SK-N-SH (cell line): ENCODE measurements around the gene MROH7. TPM values are rescaled to one million over a fixed set of nuclear protein-coding genes. Genes with fewer than 3 reads are reported as not detected.

ENCODE experiments used
- CTCF ChIA-PET: fragments of 300-600, 350-600 bp; formaldehyde crosslinking; extraction: SDS; loops from one replicate; lab custom pipeline; 2021; lab: Yijun Ruan, JAX
- POLR2A ChIA-PET: fragments of 350-600 bp; sonication (Branson Sonifier 250); formaldehyde crosslinking; extraction: SDS; loops from one replicate; lab custom pipeline; 2020; ENCODE audit warnings: antibody characterized with exemption, inconsistent platforms; lab: Yijun Ruan, JAX
- DNase-seq: peaks from one replicate; pipeline ENCODE4 v3.0.0; 2012
- H2AFZ ChIP-seq: fragments of 200-600 bp; sonication (generic); 2 replicates; pipeline ENCODE4 v1.8.1; 2016; ENCODE audit warnings: antibody characterized with exemption, mild to moderate bottlenecking, low read depth
- H3F3A ChIP-seq: fragments of 200-600 bp; sonication (generic); replicated peaks from 2 replicates; pipeline ENCODE3; 2016; ENCODE audit warnings: antibody characterized with exemption, mild to moderate bottlenecking; ENCODE audit not compliant: insufficient read depth
- H3K27ac ChIP-seq, 2 experiments: fragments of 200-500 bp in 1 of 2; fragments of 200-600 bp in 1 of 2; sonication (Bioruptor generic) in 1 of 2; sonication (generic), shearing (Covaris generic) in 1 of 2; 2 replicates each; pipeline versions ENCODE4 v1.5.1 to v1.6.1; 2014 to 2016; ENCODE audit warnings: low read depth in 2 of 2, inconsistent platforms in 1 of 2, low read length in 1 of 2, mild to moderate bottlenecking in 1 of 2, mixed read lengths in 1 of 2
- H3K27me3 ChIP-seq: fragments of 200-600 bp; sonication (generic), shearing (Covaris generic); 2 replicates; pipeline ENCODE4 v1.6.1; 2016; ENCODE audit warnings: mixed run types; ENCODE audit not compliant: insufficient read depth
- H3K36me3 ChIP-seq, 2 experiments: fragments of 200-500 bp in 1 of 2; fragments of 200-600 bp in 1 of 2; sonication (Bioruptor generic) in 1 of 2; sonication (generic) in 1 of 2; replicated peaks in 1 of 2; 2 replicates each; pipeline versions ENCODE3 to v1.5.1; 2014 to 2016; ENCODE audit warnings: low read length in 1 of 2, mild to moderate bottlenecking in 1 of 2; ENCODE audit not compliant: insufficient read depth in 2 of 2, control insufficient read depth in 1 of 2
- H3K4me1 ChIP-seq, 2 experiments: fragments of 200-500 bp in 1 of 2; fragments of 200-600 bp in 1 of 2; sonication (Bioruptor generic) in 1 of 2; sonication (generic), shearing (Covaris generic) in 1 of 2; 2 replicates each; pipeline versions ENCODE4 v1.5.1 to v1.6.1; 2014 to 2016; ENCODE audit warnings: low read depth in 1 of 2, low read length in 1 of 2, mixed run types in 1 of 2; ENCODE audit not compliant: insufficient read depth in 2 of 2, control insufficient read depth in 1 of 2
- H3K4me2 ChIP-seq: fragments of 200-600 bp; sonication (generic), shearing (Covaris generic); 2 replicates; pipeline ENCODE4 v1.6.1; 2017; ENCODE audit warnings: mixed run types
- H3K4me3 ChIP-seq, 2 experiments: fragments of 200-500 bp in 1 of 2; fragments of 200-600 bp in 1 of 2; sonication (Bioruptor generic) in 1 of 2; sonication (generic), shearing (Covaris generic) in 1 of 2; 2 replicates each; pipeline versions ENCODE4 v1.5.1 to v1.8.1; 2014 to 2016; ENCODE audit warnings: low read depth in 2 of 2, inconsistent platforms in 1 of 2, low read length in 1 of 2, mild to moderate bottlenecking in 1 of 2, mixed read lengths in 1 of 2, moderate library complexity in 1 of 2
- H3K79me2 ChIP-seq: fragments of 200-600 bp; sonication (generic); 2 replicates; pipeline ENCODE4 v1.8.1; 2017; ENCODE audit warnings: mild to moderate bottlenecking; ENCODE audit not compliant: insufficient read depth
- H3K9ac ChIP-seq: fragments of 200-600 bp; sonication (generic); 2 replicates; pipeline ENCODE4 v1.6.1; 2017; ENCODE audit warnings: mixed run types
- H3K9me2 ChIP-seq: fragments of 200-600 bp; sonication (generic); 2 replicates; pipeline ENCODE4 v1.6.1; 2017; ENCODE audit warnings: mixed run types
- H3K9me3 ChIP-seq: fragments of 200-600 bp; sonication (generic); 2 replicates; pipeline ENCODE4 v1.6.1; 2017; ENCODE audit warnings: mixed run types, mild to moderate bottlenecking, moderate library complexity
- H4K20me1 ChIP-seq: fragments of 200-600 bp; sonication (generic); 2 replicates; pipeline ENCODE4 v1.6.1; 2017; ENCODE audit warnings: mild to moderate bottlenecking, mixed run types; ENCODE audit not compliant: insufficient read depth
- CHD2 ChIP-seq: fragments of 150-350 bp; IDR thresholded peaks from 2 replicates; pipeline ENCODE4 v1.6.1; 2018; ENCODE audit warnings: low read length; ENCODE audit not compliant: partially characterized antibody
- ELF1 ChIP-seq: IDR thresholded peaks from 2 replicates; pipeline ENCODE4 v1.4.0; 2012
- MXI1 ChIP-seq: IDR thresholded peaks from 2 replicates; pipeline ENCODE4 v1.6.1; 2012; ENCODE audit warnings: mild to moderate bottlenecking, low read depth, low read length, improper control_type of control experiment
- NFIC ChIP-seq: IDR thresholded peaks from 2 replicates; pipeline ENCODE4 v1.4.0; 2012; ENCODE audit warnings: borderline replicate concordance
- RAD21 ChIP-seq: IDR thresholded peaks from 2 replicates; pipeline ENCODE4 v1.6.1; 2012; ENCODE audit warnings: mild to moderate bottlenecking, low read length
- SMC3 ChIP-seq: IDR thresholded peaks from 2 replicates; pipeline ENCODE4 v1.6.1; 2012; ENCODE audit warnings: low read depth, low read length, improper control_type of control experiment
- TAF1 ChIP-seq: IDR thresholded peaks from 2 replicates; pipeline ENCODE4 v1.6.1; 2012; ENCODE audit warnings: low read depth, mild to moderate bottlenecking, low read length, moderate library complexity, borderline replicate concordance
- TEAD4 ChIP-seq: IDR thresholded peaks from 2 replicates; pipeline ENCODE4 v1.4.0; 2012; ENCODE audit warnings: mild to moderate bottlenecking, borderline replicate concordance; ENCODE audit not compliant: insufficient read depth
- YY1 ChIP-seq: IDR thresholded peaks from 2 replicates; pipeline ENCODE4 v1.4.0; 2012; ENCODE audit warnings: low read depth, mild to moderate bottlenecking
- WGBS: methylation state at CpG from one replicate; pipeline ENCODE4 v1.1.6; 2017; ENCODE audit warnings: low lambda C conversion rate; 5-methylcytosine and 5-hydroxymethylcytosine counted together
- polyA plus RNA-seq, 3 experiments: library from polyadenylated mRNA; depleted of rRNA; stranded (reverse); fragments of >200 nt; gene quantifications; 2 replicates each; pipeline ENCODE4 v1.2.3, GENCODE V29; 2012
- TF ChIP-seq, protein P1 (sequence below): IDR thresholded peaks from 2 replicates; pipeline ENCODE4 v1.4.0; 2012; ENCODE audit warnings: low read depth
- TF ChIP-seq, protein P2 (sequence below): fragments of 150-350 bp; IDR thresholded peaks from 2 replicates; pipeline ENCODE4 v1.6.1; 2017; ENCODE audit warnings: antibody characterized with exemption, low read length, low read depth, borderline replicate concordance

MROH7 gene
- polyA plus RNA-seq, 1 of the 3 experiments (the other 2 are of a cell fraction) = 0.51 TPM

DNA sequence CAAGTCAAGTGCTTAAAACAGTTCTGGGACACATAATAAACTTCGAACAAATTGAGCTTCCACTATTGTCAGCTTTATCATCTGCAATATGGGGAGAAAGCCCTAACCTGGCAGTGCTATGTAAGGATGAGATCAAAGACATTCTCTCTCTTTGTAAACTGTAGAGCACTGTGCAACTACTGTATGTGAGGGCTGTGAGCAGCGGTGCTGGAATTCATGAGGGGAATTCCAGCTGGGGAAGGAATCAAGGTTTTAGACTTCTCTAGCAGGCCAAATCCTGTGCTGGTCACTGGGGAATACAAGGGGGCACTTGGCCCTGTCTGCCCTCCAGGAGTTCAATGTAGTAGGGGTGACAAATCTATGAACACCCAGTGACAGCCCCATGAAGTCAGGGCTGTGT lies 27.6 kb upstream of the MROH7 start:
- no peaks in the 10 kb centered on the region for H3K36me3 ChIP-seq
- ChIA-PET POLR2A (no interaction called here), CTCF (interaction anchor here (1.8 kb wide), 1 partner anchor 66 kb away, joined by 7 read pairs; the partner anchor contains the start of gene ACOT11)
- H3F3A ChIP-seq = no peaks in the 10 kb centered on the region
- H3K79me2 ChIP-seq = no peaks in the 10 kb centered on the region
- peaks cover 0 to 5% of the 10 kb centered on the region in 2 experiments; a peak in 1 of 4 replicates for H3K4me1 ChIP-seq
- WGBS = 85% methylated on average over 2 of the region's 2 CpGs
- H2AFZ ChIP-seq = no peak overlapping the region
- H3K9me2 ChIP-seq = no peaks in the 10 kb centered on the region
- H3K9me3 ChIP-seq = no peaks in the 10 kb centered on the region
- DNase-seq = no peak
- H3K4me2 ChIP-seq = no peak overlapping the region
- no peak overlapping the region for H3K9ac ChIP-seq
- H4K20me1 ChIP-seq = no peaks in the 10 kb centered on the region
- no peak overlapping the region for H3K4me3 ChIP-seq
- no peak for TF ChIP-seq SMC3
- no peak for TF ChIP-seq ELF1
- no peak for TF ChIP-seq CHD2
- H3K27ac ChIP-seq = no peak overlapping the region
- no peaks in the 10 kb centered on the region for H3K27me3 ChIP-seq

DNA sequence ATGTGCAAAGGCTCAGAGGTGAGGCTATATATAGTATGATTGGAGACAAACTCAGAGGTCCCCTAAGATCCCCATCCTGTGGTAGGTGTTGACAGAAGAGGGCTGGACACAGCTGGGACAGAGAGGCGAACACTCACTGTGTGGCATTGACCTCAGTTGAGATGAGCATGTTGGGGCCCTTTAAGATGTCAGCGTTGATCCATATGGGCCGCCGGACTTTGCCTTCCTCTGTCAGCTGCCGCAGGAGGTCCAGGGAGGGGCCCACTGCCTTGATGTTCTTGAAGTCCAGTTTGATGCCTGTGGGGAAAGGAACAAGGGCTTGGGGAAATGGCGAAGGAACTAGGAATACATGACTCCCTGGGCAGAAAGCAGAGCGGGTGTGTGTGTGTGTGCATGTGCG lies 27.0 kb upstream of the MROH7 start:
- WGBS = 97% methylated on average over 8 of the region's 8 CpGs
- ChIA-PET CTCF (interaction anchor here (1.8 kb wide), 1 partner anchor 67 kb away, joined by 7 read pairs; the partner anchor contains the start of gene ACOT11), POLR2A (no interaction called here)
- no peak overlapping the region for H3K9ac ChIP-seq
- H3K9me3 ChIP-seq = no peaks in the 10 kb centered on the region
- DNase-seq = no peak
- H3K27me3 ChIP-seq = no peaks in the 10 kb centered on the region
- H3K4me2 ChIP-seq = no peak overlapping the region
- no peaks in the 10 kb centered on the region for H3K79me2 ChIP-seq
- no peak overlapping the region for H3K4me3 ChIP-seq
- H3K36me3 ChIP-seq = no peaks in the 10 kb centered on the region
- no peaks in the 10 kb centered on the region for H3K9me2 ChIP-seq
- TF ChIP-seq TEAD4 = no peak
- TF ChIP-seq, protein P1, sequence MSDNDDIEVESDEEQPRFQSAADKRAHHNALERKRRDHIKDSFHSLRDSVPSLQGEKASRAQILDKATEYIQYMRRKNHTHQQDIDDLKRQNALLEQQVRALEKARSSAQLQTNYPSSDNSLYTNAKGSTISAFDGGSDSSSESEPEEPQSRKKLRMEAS = no peak
- no peak for TF ChIP-seq CHD2
- TF ChIP-seq MXI1 = no peak
- TF ChIP-seq, protein P2, sequence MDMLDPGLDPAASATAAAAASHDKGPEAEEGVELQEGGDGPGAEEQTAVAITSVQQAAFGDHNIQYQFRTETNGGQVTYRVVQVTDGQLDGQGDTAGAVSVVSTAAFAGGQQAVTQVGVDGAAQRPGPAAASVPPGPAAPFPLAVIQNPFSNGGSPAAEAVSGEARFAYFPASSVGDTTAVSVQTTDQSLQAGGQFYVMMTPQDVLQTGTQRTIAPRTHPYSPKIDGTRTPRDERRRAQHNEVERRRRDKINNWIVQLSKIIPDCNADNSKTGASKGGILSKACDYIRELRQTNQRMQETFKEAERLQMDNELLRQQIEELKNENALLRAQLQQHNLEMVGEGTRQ = no peak
- no peak for TF ChIP-seq NFIC
- no peak overlapping the region for H2AFZ ChIP-seq
- H4K20me1 ChIP-seq = no peaks in the 10 kb centered on the region
- no peaks in the 10 kb centered on the region for H3F3A ChIP-seq
- no peak overlapping the region for H3K27ac ChIP-seq
- H3K4me1 ChIP-seq = peaks cover 0 to 8% of the 10 kb centered on the region in 2 experiments; a peak in 1 of 4 replicates

DNA sequence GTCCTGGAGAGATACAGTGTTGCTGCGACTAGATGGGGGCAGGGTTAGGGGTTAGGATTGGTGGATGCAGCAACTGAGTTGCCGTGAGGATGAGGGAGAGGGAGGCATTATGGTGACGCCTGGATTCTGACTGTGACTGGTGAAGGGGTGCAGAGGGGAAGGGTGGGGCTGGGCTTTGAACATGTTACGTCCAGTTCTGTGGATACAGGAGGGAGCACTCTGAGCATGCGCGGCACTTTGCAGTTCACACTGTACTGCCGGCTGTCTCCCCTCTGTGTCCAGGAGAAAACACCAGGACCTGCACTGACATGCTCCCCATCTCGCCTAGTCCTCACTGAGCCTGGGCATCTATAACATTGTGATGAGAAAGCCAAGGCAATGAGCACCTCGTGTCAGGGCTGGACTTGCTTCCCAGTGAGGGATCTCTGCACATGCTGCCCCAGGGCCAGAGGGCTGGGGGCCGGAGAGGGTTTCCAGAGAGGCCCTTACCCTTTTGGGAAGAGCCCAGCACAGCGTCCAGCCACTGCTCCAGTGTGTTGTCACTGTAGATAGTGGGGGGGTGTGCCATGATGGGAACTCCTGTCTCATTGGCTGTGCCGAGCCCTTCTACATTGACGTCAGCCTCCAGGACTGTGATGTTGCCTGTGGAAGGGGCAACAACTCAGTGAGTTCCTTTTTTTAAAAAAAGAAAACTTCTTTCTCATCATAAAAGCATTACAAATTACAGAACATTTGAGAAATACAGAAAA lies 25.9 kb upstream of the MROH7 start:
- no peak overlapping the region for H3K4me3 ChIP-seq
- peaks cover 0 to 8% of the 10 kb centered on the region in 2 experiments; a peak in 1 of 4 replicates for H3K4me1 ChIP-seq
- H3K9ac ChIP-seq = no peak overlapping the region
- H3K4me2 ChIP-seq = no peak overlapping the region
- no peaks in the 10 kb centered on the region for H3K9me2 ChIP-seq
- no peaks in the 10 kb centered on the region for H3K9me3 ChIP-seq
- no peaks in the 10 kb centered on the region for H3F3A ChIP-seq
- whole genome bisulfite sequencing = 90% methylated on average over 7 of the region's 13 CpGs
- H4K20me1 ChIP-seq = no peaks in the 10 kb centered on the region
- H2AFZ ChIP-seq = no peak overlapping the region
- no peaks in the 10 kb centered on the region for H3K27me3 ChIP-seq
- POLR2A ChIA-PET = no interaction called here
- no peaks in the 10 kb centered on the region for H3K36me3 ChIP-seq
- no peak overlapping the region for H3K27ac ChIP-seq
- H3K79me2 ChIP-seq = no peaks in the 10 kb centered on the region
- no peak for TF ChIP-seq RAD21
- no peak for TF ChIP-seq NFIC
- no peak for TF ChIP-seq TAF1
- no peak for TF ChIP-seq YY1
- TF ChIP-seq, protein P2 = no peak
- CTCF ChIA-PET = no interaction called here
- DNase-seq = peak; percentile 8
